Panc1 (cell line): Measurements from ENCODE around the gene GAS7. TPM values are rescaled to one million over a fixed set of nuclear protein-coding genes. Genes with fewer than 3 reads are reported as not detected.

Experiments used
- ATAC-seq: fragments of 200-7000 bp; cut with Tn5 transposase; 2 replicates; pipeline ENCODE4 v1.9.1; 2020; ENCODE audit warnings: mild to moderate bottlenecking, moderate library complexity
- BruUV-seq: library from RNA; stranded (reverse); fragments of 400-500 nt; replicated peaks from 2 replicates; lab custom pipeline; 2021; lab: Mats Ljungman, UMichigan
- CTCF ChIA-PET: fragments of 300-600 bp; sonication (Branson Sonifier 250); formaldehyde crosslinking; loops from one replicate; lab custom pipeline; 2022; ENCODE audit warnings: antibody characterized with exemption; lab: Charles Lee
- POLR2A ChIA-PET: fragments of 300-600 bp; sonication (Branson Sonifier 250); formaldehyde crosslinking; loops from one replicate; lab custom pipeline; 2022; ENCODE audit warnings: antibody characterized with exemption; lab: Charles Lee
- DNase-seq: peaks from one replicate; pipeline ENCODE4 v3.0.0-alpha.2; 2010; ENCODE audit warnings: low read depth, low spot score
- H3K27ac ChIP-seq: 2 replicates; pipeline ENCODE4 v1.5.1; 2011; ENCODE audit warnings: mild to moderate bottlenecking, low read length, inconsistent platforms
- H3K27me3 ChIP-seq: fragments of 200-500 bp; sonication (Bioruptor generic); 2 replicates; pipeline ENCODE4 v1.6.0; 2014; ENCODE audit warnings: low read length, inconsistent platforms; ENCODE audit not compliant: control insufficient read depth, insufficient read depth
- H3K36me3 ChIP-seq: fragments of 200-500 bp; sonication (Bioruptor generic); 2 replicates; pipeline ENCODE4 v1.5.1; 2014; ENCODE audit warnings: inconsistent platforms, mild to moderate bottlenecking, low read length, moderate library complexity; ENCODE audit not compliant: control insufficient read depth, insufficient read depth
- H3K4me1 ChIP-seq: 2 replicates; pipeline ENCODE4 v1.5.1; 2011; ENCODE audit warnings: inconsistent platforms, mild to moderate bottlenecking, low read length, moderate library complexity; ENCODE audit not compliant: control insufficient read depth, insufficient read depth
- H3K4me3 ChIP-seq, 2 experiments: 2 replicates each; pipeline ENCODE4 v1.5.1; 2011 to 2012; ENCODE audit warnings: low read depth in 2 of 2, low read length in 2 of 2, mild to moderate bottlenecking in 2 of 2, inconsistent platforms in 1 of 2, moderate library complexity in 1 of 2
- H3K9me3 ChIP-seq: fragments of 200-500 bp; sonication (Bioruptor generic); 2 replicates; pipeline ENCODE4 v1.5.1; 2014; ENCODE audit warnings: low read depth, mild to moderate bottlenecking, inconsistent platforms, low read length, moderate library complexity; ENCODE audit not compliant: control insufficient read depth, insufficient read depth
- POLR2AphosphoS5 ChIP-seq: IDR thresholded peaks from 2 replicates; pipeline ENCODE4 v1.6.1; 2012; ENCODE audit warnings: mild to moderate bottlenecking, low read depth, low read length, moderate library complexity
- SIN3A ChIP-seq: IDR thresholded peaks from 2 replicates; pipeline ENCODE4 v1.6.1; 2012; ENCODE audit warnings: low read depth, mild to moderate bottlenecking, low read length, moderate library complexity, borderline replicate concordance; ENCODE audit not compliant: insufficient read depth
- TCF7L2 ChIP-seq: IDR thresholded peaks from 2 replicates; pipeline ENCODE4 v1.6.1; 2011; ENCODE audit warnings: mild to moderate bottlenecking, low read depth, low read length, inconsistent platforms
- in situ Hi-C: cut with HindIII; loops from 2 replicates; pipeline ENCODE4 v1.10.0; 2016; ENCODE audit warnings: low sequenced_read_pairs, low pct_unique_long_range_greater_than_20kb
- intact Hi-C: fragments of 100-400 bp; cut with micrococcal nuclease; formaldehyde crosslinking; loops from one replicate; pipeline ENCODE4 v1.10.0; 2022; ENCODE audit not compliant: unreplicated experiment
- total RNA-seq: library from RNA; stranded (reverse); gene quantifications from one replicate; pipeline ENCODE4 v1.2.1, GENCODE V29; 2021; ENCODE audit not compliant: unreplicated experiment
- TF ChIP-seq, protein P1 (sequence below), 2 experiments: IDR thresholded peaks; 2 replicates each; pipeline ENCODE4 v1.6.1; 2011 to 2012; ENCODE audit warnings: low read depth in 2 of 2, control low read depth in 1 of 2, low read length in 1 of 2, mild to moderate bottlenecking in 1 of 2, moderate library complexity in 1 of 2; ENCODE audit not compliant: insufficient read depth in 1 of 2
- TF ChIP-seq, protein P2 (sequence below): fragments of 450-650 bp; IDR thresholded peaks from 2 replicates; pipeline ENCODE4 v1.5.1; 2017; ENCODE audit warnings: mild to moderate bottlenecking

The GAS7 gene
- total RNA-seq, 1 experiment from 2014 or later, result 0.05 TPM

DNA sequence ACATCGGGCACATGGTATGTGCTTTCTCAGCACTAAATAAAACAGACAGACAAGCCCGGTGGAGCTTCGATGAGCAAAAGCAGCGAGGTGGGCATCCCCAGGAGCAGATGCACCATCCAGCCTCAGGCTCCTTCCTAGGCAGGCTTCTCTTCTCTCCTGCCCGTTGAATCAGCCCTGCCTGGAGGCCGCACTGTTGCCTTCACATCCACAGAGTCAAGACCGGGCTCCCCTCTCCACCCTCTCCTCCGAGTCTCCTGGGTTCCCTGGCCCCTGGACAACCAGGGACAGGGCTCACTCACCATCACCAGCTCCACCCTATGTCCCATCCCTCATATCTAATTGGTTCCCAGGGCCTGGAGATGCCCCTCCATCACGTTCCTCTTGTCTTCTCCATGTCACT, 213.6 kb downstream of the GAS7 start:
- Histone ChIP-seq H3K9me3 (no peaks in the 10 kb centered on the region), H3K4me1 (no peaks in the 10 kb centered on the region), H3K27me3 (no peaks in the 10 kb centered on the region), H3K27ac (no peak overlapping the region), H3K36me3 (no peaks in the 10 kb centered on the region), H3K4me3 (no peak overlapping the region)
- intact Hi-C loops (no loop called here), in situ Hi-C loops (no loop called here)
- ChIA-PET CTCF (no interaction called here), POLR2A (no interaction called here)
- ATAC-seq, result no peak
- no TSS peak for BruUV-seq
- DNase-seq, result no peak
- TF ChIP-seq TCF7L2 (no peak), SIN3A (no peak), POLR2AphosphoS5 (no peak)
- TF ChIP-seq, protein P1, sequence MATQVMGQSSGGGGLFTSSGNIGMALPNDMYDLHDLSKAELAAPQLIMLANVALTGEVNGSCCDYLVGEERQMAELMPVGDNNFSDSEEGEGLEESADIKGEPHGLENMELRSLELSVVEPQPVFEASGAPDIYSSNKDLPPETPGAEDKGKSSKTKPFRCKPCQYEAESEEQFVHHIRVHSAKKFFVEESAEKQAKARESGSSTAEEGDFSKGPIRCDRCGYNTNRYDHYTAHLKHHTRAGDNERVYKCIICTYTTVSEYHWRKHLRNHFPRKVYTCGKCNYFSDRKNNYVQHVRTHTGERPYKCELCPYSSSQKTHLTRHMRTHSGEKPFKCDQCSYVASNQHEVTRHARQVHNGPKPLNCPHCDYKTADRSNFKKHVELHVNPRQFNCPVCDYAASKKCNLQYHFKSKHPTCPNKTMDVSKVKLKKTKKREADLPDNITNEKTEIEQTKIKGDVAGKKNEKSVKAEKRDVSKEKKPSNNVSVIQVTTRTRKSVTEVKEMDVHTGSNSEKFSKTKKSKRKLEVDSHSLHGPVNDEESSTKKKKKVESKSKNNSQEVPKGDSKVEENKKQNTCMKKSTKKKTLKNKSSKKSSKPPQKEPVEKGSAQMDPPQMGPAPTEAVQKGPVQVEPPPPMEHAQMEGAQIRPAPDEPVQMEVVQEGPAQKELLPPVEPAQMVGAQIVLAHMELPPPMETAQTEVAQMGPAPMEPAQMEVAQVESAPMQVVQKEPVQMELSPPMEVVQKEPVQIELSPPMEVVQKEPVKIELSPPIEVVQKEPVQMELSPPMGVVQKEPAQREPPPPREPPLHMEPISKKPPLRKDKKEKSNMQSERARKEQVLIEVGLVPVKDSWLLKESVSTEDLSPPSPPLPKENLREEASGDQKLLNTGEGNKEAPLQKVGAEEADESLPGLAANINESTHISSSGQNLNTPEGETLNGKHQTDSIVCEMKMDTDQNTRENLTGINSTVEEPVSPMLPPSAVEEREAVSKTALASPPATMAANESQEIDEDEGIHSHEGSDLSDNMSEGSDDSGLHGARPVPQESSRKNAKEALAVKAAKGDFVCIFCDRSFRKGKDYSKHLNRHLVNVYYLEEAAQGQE (IDR thresholded peaks at IDR 0.05; ENCODE audit: insufficient read depth in 1 of 2, low read depth in 2 of 2, low read length in 1 of 2), result no peak
- TF ChIP-seq, protein P2, sequence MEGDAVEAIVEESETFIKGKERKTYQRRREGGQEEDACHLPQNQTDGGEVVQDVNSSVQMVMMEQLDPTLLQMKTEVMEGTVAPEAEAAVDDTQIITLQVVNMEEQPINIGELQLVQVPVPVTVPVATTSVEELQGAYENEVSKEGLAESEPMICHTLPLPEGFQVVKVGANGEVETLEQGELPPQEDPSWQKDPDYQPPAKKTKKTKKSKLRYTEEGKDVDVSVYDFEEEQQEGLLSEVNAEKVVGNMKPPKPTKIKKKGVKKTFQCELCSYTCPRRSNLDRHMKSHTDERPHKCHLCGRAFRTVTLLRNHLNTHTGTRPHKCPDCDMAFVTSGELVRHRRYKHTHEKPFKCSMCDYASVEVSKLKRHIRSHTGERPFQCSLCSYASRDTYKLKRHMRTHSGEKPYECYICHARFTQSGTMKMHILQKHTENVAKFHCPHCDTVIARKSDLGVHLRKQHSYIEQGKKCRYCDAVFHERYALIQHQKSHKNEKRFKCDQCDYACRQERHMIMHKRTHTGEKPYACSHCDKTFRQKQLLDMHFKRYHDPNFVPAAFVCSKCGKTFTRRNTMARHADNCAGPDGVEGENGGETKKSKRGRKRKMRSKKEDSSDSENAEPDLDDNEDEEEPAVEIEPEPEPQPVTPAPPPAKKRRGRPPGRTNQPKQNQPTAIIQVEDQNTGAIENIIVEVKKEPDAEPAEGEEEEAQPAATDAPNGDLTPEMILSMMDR, result no peak

DNA sequence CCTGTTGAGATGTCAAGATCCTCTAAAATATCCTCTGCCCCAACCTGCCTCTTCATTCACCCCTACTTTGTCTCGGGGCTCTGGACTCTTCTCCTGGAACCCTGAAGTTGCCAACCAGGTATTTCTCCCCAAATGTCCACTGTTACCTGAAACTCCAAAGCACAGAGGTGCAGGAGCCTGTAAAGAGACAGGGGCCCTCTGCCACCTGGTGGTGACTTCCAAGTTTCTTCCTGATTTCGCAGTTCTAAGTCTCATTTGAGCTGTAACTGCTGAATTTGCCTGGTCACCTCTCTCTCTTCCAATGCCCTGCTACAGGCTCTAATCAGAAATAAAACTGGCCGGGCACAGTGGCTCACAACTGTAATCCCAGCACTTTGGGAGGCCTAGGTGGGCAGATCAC, 216.2 kb downstream of the GAS7 start:
- in situ Hi-C loops (no loop called here), intact Hi-C loops (no loop called here)
- DNase-seq (no peak), ATAC-seq (peak; percentile 48; the same call in 1 of the 2 replicates)
- TF ChIP-seq POLR2AphosphoS5 (no peak), TCF7L2 (no peak), SIN3A (no peak)
- TF ChIP-seq, protein P2, result peak; percentile 60
- no peaks in the 10 kb centered on the region for H3K9me3 ChIP-seq
- H3K27me3 ChIP-seq, result no peaks in the 10 kb centered on the region
- H3K4me3 ChIP-seq, result no peak overlapping the region
- no peaks in the 10 kb centered on the region for H3K4me1 ChIP-seq
- CTCF ChIA-PET, result interaction anchor here (1.3 kb wide), 1 partner anchor 57 kb away, joined by 6 read pairs; no protein-coding TSS in a partner anchor
- no TSS peak for BruUV-seq
- no peaks in the 10 kb centered on the region for H3K36me3 ChIP-seq
- POLR2A ChIA-PET, result no interaction called here
- H3K27ac ChIP-seq, result no peak overlapping the region
